Muscle layer of duodenum (tissue), 2 donors: ENCODE measurements around the gene MS4A8.
"Not testable (repeated sequence)": the region's sequence is repeated elsewhere in the genome, so short reads cannot be mapped to it uniquely, and the experiment has no call there.

Experiments used
- H3K27ac ChIP-seq: one replicate; pipeline ENCODE4 v1.7.0; 2013; ENCODE audit warnings: mild to moderate bottlenecking, low read length
- H3K27me3 ChIP-seq: one replicate; pipeline ENCODE4 v1.7.0; 2013; ENCODE audit warnings: low read depth, mild to moderate bottlenecking, control low read depth, low read length
- H3K36me3 ChIP-seq, 2 donors: one replicate each; pipeline ENCODE4 v1.7.0; 2013; ENCODE audit warnings: low read length in 2 of 2, control low read depth in 1 of 2, mild to moderate bottlenecking in 1 of 2; ENCODE audit not compliant: insufficient read depth in 2 of 2, control insufficient read depth in 1 of 2
- H3K4me1 ChIP-seq, 2 donors: one replicate each; pipeline ENCODE4 v1.7.0; 2013; ENCODE audit warnings: low read length in 2 of 2, mild to moderate bottlenecking in 2 of 2, control low read depth in 1 of 2, moderate library complexity in 1 of 2; ENCODE audit not compliant: insufficient read depth in 2 of 2, control insufficient read depth in 1 of 2
- H3K4me3 ChIP-seq, 2 donors: one replicate each; pipeline ENCODE4 v1.7.0; 2013; ENCODE audit warnings: low read length in 2 of 2, low read depth in 1 of 2, mild to moderate bottlenecking in 1 of 2
- H3K9me3 ChIP-seq, 2 donors: one replicate each; pipeline ENCODE4 v1.7.0; 2013; ENCODE audit warnings: low read length in 2 of 2, control low read depth in 1 of 2, mild to moderate bottlenecking in 1 of 2; ENCODE audit not compliant: control insufficient read depth in 1 of 2
- donor health status: healthy.

MS4A8 gene

GRCh38 chr11:60703374-60703773 lies 4.0 kb downstream of the MS4A8 start:
- Histone ChIP-seq H3K4me3 (no peak overlapping the region), H3K4me1 (no peaks in the 10 kb centered on the region), H3K27me3 (no peaks in the 10 kb centered on the region), H3K36me3 (no peaks in the 10 kb centered on the region), H3K27ac (no peak overlapping the region), H3K9me3 (no peaks in the 10 kb centered on the region)

- H3K36me3 ChIP-seq, result no peaks in the 10 kb centered on the region
- no peaks in the 10 kb centered on the region for H3K27me3 ChIP-seq
- peaks cover 0 to 3% of the 10 kb centered on the region in 2 donors for H3K4me1 ChIP-seq
- H3K4me3 ChIP-seq, result no peak overlapping the region
- H3K9me3 ChIP-seq, result no peaks in the 10 kb centered on the region
- H3K27ac ChIP-seq, result no peak overlapping the region
Observed at GRCh38 chr11:60705895-60706294, 6.5 kb downstream of the MS4A8 start.

GRCh38 chr11:60706931-60707330 lies 7.5 kb downstream of the MS4A8 start:
- Histone ChIP-seq H3K4me3 (no peak overlapping the region), H3K9me3 (no peaks in the 10 kb centered on the region), H3K36me3 (no peaks in the 10 kb centered on the region), H3K27ac (no peak overlapping the region), H3K27me3 (no peaks in the 10 kb centered on the region), H3K4me1 (peaks cover 0 to 9% of the 10 kb centered on the region in 2 donors)

- Histone ChIP-seq H3K27ac (no peak overlapping the region), H3K4me3 (no peak overlapping the region), H3K4me1 (peaks cover 0 to 9% of the 10 kb centered on the region in 2 donors), H3K36me3 (no peaks in the 10 kb centered on the region), H3K9me3 (no peaks in the 10 kb centered on the region), H3K27me3 (no peaks in the 10 kb centered on the region)
Observed at GRCh38 chr11:60710482-60710881, 11.1 kb downstream of the MS4A8 start.

GRCh38 chr11:60711276-60711675 lies 11.9 kb downstream of the MS4A8 start:
- no peaks in the 10 kb centered on the region for H3K27me3 ChIP-seq

GRCh38 chr11:60713423-60713822 lies 14.0 kb downstream of the MS4A8 start:
- H3K36me3 ChIP-seq, H3K9me3 ChIP-seq, H3K27ac ChIP-seq, H3K4me3 ChIP-seq, H3K4me1 ChIP-seq, H3K27me3 ChIP-seq: not testable (repeated sequence)

More at GRCh38 chr11:60711276-60711675, 11.9 kb downstream of the MS4A8 start:
- no peak overlapping the region for H3K27ac ChIP-seq
- H3K4me1 ChIP-seq, result peaks cover 0 to 9% of the 10 kb centered on the region in 2 donors
- H3K9me3 ChIP-seq, result no peaks in the 10 kb centered on the region
- no peak overlapping the region for H3K4me3 ChIP-seq
- no peaks in the 10 kb centered on the region for H3K36me3 ChIP-seq

GRCh38 chr11:60717956-60718355 lies 18.5 kb downstream of the MS4A8 start:
- H3K27ac ChIP-seq, result no peak overlapping the region
- no peak overlapping the region for H3K4me3 ChIP-seq
- peaks cover 0 to 3% of the 10 kb centered on the region in 2 donors for H3K9me3 ChIP-seq
- H3K4me1 ChIP-seq, result no peaks in the 10 kb centered on the region
- no peaks in the 10 kb centered on the region for H3K27me3 ChIP-seq
- no peaks in the 10 kb centered on the region for H3K36me3 ChIP-seq

- Histone ChIP-seq H3K36me3 (no peaks in the 10 kb centered on the region), H3K4me3 (no peak overlapping the region), H3K9me3 (peaks cover 0 to 3% of the 10 kb centered on the region in 2 donors), H3K27ac (no peak overlapping the region), H3K27me3 (no peaks in the 10 kb centered on the region), H3K4me1 (no peaks in the 10 kb centered on the region)
Observed at GRCh38 chr11:60718524-60719316, 19.3 kb downstream of the MS4A8 start.

GRCh38 chr11:60719391-60719790 lies 20.0 kb downstream of the MS4A8 start:
- Histone ChIP-seq H3K4me1 (no peaks in the 10 kb centered on the region), H3K4me3 (no peak overlapping the region), H3K27me3 (no peaks in the 10 kb centered on the region), H3K36me3 (no peaks in the 10 kb centered on the region), H3K27ac (no peak overlapping the region), H3K9me3 (peaks cover 0 to 3% of the 10 kb centered on the region in 2 donors)

GRCh38 chr11:60720460-60720859 lies 21.0 kb downstream of the MS4A8 start:
- no peaks in the 10 kb centered on the region for H3K36me3 ChIP-seq
- H3K27ac ChIP-seq, result no peak overlapping the region
- no peaks in the 10 kb centered on the region for H3K4me1 ChIP-seq
- H3K9me3 ChIP-seq, result peaks cover 0 to 3% of the 10 kb centered on the region in 2 donors
- H3K4me3 ChIP-seq, result no peak overlapping the region
- H3K27me3 ChIP-seq, result no peaks in the 10 kb centered on the region

GRCh38 chr11:60724420-60724819 lies 25.0 kb downstream of the MS4A8 start, which contains the start of gene MS4A18:
MS4A18 (plus strand) TSS chr11:60724720.
- Histone ChIP-seq H3K27me3 (no peaks in the 10 kb centered on the region), H3K36me3 (no peaks in the 10 kb centered on the region), H3K27ac (no peak within 1 kb of the TSS), H3K4me3 (no peak within 1 kb of the TSS), H3K9me3 (no peaks in the 10 kb centered on the region), H3K4me1 (no peaks in the 10 kb centered on the region)

GRCh38 chr11:60725592-60725991 lies 26.2 kb downstream of the MS4A8 start:
- H3K27ac ChIP-seq, result no peak overlapping the region
- H3K36me3 ChIP-seq, result no peaks in the 10 kb centered on the region
- no peak overlapping the region for H3K4me3 ChIP-seq
- H3K27me3 ChIP-seq, result no peaks in the 10 kb centered on the region
- no peaks in the 10 kb centered on the region for H3K9me3 ChIP-seq
- no peaks in the 10 kb centered on the region for H3K4me1 ChIP-seq
